GM19099 (cell line): Measurements from ENCODE around the gene CDH4.

Experiments
- POLR2A ChIP-seq: IDR thresholded peaks from 3 replicates; pipeline ENCODE4 v1.6.1; 2011; ENCODE audit warnings: low read depth; ENCODE audit not compliant: insufficient read length; ENCODE audit errors: extremely low read depth

CDH4 gene

DNA sequence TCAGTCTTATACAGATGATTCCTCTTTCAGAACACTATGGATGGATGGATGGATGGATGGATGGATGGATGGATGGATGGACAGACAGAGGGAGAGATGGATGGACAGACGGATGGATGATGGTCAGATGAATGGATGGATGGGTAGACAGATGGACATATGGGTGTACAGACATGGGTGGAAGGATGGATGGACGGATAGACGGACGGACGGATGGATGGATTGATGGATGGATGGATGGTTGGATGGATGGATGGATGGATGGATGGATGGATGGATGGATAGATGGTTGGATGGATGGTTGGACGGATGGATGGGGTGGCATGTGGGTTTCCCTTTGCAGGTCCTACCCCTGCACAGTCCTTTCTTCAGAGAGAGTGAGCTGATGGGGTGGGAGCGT is 320.7 kb downstream of the CDH4 start:
- TF ChIP-seq POLR2A = no peak

DNA sequence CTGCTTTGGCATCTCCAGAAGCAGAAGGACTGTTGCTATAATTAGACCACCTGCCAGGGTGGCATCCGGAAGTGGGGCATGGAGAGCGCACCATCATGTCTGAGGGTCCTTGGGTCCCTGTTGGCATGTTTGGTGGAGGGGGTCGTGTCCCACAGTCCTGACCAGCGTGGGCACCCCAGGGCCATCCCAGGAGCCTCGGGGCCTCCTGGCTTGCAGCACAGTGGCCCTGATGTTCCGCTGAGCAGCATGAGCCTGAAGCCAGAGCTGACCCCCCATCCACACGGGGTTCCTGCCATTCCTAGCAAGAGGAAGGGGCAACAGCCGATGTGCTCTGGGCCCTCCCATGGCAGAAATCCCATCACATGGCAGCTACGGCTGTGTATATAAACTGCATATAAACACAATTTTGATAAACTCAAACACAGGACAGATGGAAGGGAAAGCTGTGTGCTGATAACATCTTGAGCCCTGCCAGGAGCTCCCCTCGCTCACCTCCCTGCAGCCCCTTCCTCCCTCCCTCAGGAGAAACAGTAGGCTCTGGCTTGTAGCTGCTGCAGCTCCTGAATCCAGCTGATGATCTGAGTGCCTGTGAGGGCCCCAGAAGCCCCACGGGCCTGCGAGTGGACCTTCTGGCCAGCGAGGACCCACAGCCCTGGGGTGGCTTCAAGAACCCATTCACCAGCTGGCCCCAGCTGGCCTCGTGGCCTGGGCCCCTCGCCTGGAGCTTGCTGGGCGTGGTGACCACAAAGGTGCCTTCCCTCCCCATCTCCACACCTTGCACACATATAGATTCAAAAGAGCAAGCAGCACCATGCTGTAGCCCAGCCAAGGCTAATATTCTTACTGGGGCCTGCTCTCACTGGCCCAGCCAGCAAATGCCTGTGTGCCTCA is 321.6 kb downstream of the CDH4 start:
- TF ChIP-seq POLR2A = no peak

DNA sequence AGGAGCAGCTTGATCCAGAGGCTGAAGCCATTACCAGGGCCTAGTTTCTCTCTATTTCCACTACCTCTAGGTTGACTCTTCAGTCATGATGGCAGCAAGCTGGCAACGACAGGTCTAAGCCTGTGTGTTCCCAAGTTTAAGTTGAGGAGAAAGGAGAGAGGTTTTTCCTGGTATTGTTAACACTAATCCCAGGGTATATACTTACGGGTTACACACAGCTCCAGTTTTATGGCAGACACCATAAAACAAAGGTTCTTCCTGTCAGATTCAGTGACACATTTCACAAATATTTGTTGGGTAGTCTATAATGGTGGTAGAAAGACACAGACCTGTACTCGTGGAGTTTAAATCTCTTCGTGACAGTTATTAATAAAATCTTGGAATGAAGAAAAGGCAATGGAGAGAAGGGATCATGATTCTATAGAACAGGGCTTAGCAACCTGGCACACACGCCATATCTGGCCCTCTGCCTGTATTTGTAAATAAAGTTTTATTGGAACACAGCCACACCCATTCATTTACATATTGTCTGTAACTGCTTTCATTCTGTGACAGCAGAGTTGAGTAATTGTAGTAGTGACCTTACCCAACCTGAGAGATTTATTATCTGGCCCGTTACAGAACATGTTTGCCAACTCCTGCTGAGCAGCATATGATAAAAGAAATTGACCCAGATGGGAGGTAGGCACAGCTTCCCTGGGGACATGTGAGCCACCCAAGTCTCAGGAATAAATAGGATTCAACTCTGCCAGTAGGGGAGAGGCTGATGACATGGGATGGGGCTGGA is 323.3 kb downstream of the CDH4 start:
- TF ChIP-seq POLR2A = no peak

DNA sequence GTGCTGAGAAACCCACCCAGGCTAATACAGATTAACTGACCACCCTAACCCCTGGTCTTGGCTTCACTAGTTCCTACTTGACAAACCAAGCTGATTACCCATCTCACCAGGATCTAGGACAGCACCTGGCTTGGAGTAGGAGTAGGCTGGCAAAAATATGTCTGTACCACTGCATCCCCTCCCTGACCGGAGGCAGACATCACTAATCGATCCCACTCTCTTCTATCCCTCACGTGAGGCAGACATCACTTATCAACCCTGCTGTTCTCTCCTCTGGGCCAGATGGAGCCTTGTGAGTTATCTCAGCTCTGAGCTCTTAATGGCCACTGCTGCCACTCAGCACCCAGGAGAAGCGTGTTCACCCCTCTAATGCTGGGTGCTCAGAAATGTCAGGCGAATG is 324.3 kb downstream of the CDH4 start:
- TF ChIP-seq POLR2A = no peak

DNA sequence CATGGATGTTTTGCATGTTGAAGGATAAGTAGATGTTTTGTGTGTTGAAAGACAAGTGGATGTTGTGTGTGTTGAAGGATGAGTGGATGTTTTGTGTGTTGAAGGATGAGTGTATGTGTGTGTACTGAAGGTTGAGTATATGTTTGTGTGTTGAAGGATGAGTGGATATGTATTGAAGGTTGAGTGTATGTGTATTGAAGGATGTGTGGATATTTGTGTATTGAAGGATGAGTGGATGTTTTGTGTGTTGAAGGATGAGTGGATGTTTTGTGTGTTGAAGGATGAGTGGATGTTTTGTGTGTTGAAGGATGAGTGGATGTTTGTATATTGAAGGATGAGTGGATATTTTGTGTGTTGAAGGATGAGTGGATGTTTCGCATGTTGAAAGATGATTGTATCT is 325.0 kb downstream of the CDH4 start:
- no peak for TF ChIP-seq POLR2A

DNA sequence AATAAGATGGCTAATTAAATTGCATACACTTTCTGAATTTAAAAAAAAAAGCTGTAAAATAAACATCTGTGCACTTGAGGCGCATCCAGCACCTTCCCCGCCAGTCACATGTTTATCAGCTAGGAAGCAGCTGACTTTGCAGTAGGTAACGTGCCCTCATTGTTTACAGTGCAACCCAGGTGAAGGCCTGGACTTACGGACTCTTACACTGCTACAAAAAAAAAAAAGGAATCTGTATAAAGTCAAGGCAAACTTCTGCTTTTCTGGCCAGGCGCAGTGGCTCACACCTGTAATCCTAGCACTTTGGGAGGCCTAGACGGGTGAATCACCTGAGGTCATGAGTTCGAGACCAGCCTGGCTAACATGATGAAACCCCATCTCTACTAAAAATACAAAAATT is 327.8 kb downstream of the CDH4 start:
- no peak for TF ChIP-seq POLR2A

DNA sequence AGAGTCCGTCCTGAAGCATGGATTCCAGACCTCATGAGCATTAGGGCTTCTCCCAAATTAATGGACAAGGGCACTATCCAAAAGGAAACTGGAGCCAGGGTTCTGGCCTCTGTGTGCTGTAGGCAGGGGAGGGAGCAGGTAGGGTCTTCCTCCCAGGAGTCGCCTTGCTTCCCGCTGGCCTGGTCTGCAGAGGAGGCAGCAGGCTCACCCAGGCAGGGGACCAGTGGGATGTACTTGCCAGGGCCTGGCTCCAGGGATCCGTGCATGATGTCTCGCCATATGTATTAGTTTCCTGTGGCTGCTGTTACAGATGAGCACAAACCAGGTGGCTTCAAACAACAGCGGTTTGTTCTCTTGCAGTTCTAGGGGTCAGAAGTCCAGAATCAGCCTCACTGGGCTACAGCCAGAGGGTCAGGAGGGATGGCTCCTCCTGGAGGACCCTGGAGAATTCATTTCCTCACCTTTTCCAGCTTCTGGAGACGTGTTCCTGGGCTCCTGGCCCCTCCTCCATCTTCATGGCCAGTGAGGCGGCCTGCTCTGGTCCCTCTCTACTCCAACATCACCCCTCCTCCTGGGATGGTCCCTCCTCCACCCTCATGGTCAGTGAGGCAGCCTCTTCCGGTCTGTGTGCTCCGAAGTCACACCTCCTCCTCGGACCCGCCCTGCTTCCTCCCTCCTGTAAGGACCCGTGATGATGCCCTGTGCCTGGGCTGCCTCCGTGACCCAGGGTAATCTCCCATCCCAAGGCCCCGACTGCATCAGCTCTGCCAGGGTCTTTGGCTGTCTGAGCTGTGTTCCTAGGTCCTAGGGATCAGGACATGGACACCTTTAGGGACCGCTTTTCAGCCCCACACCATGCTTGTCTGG is 329.1 kb downstream of the CDH4 start:
- no peak for TF ChIP-seq POLR2A

DNA sequence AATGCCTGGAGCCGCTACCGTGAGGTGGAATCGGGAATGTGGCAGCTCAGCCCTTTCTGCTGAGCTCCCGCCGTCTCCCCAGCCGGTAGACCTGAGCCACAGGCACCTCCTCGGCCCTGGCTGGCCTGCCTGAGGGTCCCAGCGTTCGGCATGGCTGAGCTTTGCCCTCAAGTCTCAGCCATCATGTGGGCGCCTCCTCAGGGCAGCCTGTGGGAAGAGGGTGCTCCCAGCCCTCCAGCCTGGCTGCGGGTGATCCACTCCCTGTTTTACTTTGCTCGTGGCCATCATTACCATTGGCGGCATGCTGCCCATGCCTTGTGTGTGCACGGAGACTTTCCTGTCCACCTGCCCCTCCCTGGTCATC is 329.7 kb downstream of the CDH4 start:
- TF ChIP-seq POLR2A = no peak

DNA sequence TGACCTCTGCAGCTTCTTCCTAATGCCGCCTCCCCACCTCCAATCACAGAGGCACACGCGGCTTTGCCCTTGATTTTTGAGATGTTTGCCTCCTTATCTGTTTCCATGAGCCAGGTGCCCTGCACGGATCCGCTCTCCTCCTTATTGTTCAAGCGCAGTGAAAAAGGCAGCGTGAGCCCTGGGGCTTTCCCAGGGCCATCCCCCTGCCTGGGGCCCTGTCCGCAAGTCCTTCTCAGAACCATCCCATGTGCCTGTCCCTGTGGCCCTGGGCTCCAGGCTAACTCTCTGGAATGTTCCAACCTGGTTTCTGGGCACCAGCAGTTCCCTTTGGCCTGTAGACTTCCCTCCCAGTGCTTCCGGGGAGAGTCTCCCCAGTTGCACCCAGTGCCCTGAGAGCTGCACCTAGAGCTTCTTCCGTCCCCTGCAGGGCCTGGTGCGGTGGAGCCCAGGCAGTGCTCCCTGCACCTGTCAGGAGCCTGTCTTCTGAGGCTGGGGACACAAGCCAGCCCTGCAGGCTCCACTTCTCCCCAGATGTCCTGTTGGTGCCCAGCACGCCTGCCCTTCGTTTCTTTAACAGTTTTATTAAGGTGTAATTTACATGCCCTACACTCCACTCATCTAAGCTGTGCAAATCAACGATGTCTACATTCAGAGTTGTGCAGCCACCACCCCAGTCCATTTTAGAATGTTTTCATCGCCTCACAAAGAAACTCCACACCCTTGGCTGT is 330.3 kb downstream of the CDH4 start:
- TF ChIP-seq POLR2A = no peak

DNA sequence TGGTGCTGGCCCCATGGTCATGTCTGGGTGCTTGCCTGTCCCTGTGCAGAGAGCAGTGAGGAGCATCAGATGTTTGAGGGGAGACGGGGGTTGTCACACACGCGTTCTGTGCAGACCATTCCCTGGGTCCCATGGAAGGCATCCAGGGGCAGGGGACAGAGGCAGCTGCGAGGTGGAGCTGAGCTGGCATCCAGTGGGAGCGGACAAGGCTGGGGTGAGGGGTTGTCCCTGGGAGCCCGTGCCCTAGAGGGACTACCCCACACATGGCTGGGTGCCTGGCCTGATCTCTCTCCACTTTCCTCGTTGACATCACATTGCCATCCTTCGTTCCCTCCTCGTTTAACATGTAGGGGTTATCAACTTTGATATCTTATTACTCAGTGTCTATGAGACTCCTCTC is 331.3 kb downstream of the CDH4 start:
- no peak for TF ChIP-seq POLR2A

DNA sequence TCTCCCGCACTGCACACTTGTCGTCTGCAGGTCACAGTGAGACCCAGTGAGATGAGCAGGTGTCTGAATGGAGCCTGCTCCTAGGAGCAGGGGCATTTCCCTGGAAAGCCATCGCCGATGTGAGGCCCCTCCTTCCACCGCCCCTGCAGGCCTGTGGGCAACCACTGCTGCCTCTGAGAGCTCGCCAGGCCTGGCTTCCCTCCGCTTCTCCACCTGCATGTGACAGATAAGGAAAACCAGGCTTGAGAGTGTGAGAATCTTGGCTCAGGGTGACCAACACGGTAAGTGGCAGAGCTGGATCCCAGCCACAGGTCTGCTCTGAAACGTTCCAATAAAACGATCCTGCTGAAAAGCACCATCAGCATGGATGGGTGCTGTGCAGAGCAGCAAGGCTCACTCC is 332.8 kb downstream of the CDH4 start:
- TF ChIP-seq POLR2A = no peak

DNA sequence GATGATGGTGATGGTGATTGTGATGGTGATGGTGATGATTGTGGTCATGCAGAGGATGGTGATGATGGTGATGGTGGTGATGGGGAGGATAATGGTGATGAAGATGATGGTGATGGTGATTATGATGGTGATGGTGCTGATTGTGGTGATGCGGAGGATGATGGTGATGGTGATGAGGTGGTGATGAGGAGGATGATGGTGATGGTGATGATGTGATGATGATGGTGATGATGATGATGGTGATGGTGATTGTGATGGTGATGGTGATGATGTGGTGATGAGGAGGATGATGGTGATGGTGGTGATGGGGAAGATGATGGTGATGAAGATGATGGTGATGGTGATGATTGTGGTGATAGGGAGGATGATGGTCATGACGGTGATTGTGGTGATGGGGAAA is 333.7 kb downstream of the CDH4 start:
- no peak for TF ChIP-seq POLR2A

DNA sequence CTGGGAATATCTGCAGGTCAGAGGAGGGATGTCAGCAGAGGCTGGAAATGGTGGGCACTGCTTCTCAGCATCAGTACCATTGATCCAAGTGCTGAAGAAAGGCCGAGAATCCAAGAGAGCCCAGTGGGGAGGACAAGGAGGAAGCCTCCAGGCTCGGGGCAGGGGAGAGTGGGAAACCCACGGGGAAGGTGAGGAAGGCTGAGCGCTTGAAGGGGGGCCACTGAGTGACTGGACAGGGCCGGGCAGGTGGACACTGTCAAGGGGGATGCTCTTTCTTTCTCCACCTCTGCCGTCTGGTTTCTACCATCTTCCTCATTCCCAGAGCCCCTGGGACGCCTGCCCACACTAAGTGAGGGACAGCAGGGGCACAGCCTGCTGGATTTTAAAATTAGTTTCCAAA is 335.0 kb downstream of the CDH4 start:
- no peak for TF ChIP-seq POLR2A

DNA sequence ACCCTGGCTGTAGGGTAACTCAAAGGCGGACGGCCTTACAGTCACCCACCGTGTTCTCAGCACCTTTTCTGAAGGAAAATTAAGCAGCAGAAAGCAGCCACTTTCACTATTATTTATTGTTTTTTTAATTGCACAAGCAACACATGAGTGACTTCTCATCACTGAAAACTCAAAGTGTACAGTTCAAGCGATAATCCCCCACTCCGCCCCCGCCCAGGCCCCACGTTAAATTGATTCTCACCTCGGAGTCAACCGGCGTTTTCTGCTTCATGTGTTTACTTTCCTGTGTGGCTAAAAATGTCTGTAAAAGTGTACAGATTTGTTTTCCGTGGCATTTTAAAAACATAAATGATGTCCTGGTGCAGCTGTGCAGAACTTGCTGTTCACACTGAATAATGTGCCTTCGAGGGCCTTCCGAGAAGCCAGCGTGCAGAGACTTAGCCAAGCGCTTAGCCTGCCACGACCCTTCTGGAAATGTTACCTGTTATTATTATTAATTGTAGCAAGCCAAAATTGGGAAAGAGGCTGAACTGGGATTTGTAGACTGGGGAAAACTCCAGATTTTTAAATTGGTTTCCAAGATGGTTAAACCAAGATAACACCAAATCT is 335.7 kb downstream of the CDH4 start:
- TF ChIP-seq POLR2A = no peak
